GM18873 (cell line): ENCODE data around the gene PMVK.
"Not testable (repeated sequence)": the region's sequence is repeated elsewhere in the genome, so short reads cannot be mapped to it uniquely, and the experiment has no call there.

Experiments
- ATAC-seq: cut with Tn5 transposase; IDR thresholded peaks from one replicate; pipeline ENCODE4 v1.9.1; 2021; ENCODE audit warnings: mild to moderate bottlenecking, moderate library complexity, moderate number of reproducible peaks; ENCODE audit not compliant: unreplicated experiment, low FRiP score

PMVK gene

DNA sequence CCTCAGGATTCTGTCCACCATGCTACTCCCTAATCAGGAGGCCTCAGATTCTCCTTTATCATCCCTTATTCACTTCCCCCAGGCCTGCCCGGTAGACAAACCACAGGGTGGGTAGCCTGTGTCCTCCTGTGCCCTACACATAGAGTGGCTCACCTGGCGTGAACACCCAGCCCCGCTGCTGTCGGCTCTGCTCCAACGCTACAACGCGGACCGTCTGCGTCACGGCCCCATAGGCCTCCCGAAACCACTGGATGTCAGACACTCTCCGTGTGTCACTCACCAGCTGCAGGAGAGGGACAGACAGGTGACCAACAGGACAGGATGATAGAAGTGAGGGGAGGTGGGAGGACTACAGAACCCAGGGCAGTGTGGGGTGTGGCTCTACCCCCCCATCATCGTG is 10.3 kb downstream of the PMVK start:
- no peak for ATAC-seq

DNA sequence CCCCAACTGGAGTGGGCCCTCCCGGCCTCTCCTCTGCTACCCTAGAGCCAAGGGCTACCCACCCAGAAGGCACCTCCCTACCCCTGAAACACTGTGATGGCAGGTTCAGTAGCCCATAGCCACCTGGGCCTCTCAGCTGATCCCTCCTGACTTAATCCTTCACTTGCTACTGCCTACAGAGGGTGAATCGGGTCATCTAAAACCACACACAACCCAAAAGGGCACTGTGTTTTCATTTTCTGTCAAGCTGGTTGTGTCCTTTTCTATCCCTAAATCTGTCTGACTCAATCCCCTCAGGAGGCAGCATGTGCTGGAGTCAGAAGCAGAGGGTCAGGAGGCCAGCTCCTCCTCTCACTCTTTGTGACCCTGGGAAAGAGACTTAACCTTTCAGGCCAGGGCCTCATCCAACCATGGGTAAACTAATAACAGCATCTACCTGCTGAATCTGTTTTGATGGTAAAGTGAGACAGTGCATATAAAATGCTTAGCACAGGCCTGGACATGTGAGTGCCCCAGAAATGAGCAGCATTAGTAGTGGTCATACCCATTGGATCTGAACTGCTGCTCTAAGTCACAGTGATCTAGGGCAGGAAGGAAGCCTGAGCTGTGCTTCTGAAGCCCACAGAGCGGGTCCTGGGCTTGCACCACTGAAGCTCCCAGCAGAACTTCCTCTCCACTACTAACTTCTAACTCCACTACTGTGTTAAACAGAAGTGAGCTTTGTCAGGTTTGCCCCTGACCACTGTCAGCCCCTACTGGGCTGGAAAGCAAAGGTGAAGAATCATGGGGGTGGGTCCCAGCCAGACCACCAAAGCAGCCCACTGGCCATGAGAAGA is 11.0 kb downstream of the PMVK start:
- ATAC-seq = no peak

DNA sequence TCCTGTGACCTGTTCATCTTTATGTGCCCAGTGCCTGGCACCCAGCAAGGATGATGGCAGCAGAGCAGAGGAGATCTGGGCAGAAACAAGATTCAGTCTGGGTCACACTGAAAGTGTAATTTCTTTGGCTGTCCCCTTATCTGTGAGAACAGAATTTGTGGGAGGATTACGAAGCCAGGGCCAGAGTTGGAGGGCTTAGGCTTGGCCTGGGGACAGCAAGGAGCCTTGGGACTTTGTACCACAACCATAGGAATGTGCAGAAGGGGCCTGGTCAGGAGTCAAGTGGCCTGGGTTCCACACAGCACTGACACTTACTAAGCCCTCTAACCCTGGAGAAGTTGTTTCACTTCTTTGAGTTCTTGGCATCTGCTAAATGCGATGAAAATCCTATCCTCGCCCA is 12.8 kb downstream of the PMVK start:
- no peak for ATAC-seq

DNA sequence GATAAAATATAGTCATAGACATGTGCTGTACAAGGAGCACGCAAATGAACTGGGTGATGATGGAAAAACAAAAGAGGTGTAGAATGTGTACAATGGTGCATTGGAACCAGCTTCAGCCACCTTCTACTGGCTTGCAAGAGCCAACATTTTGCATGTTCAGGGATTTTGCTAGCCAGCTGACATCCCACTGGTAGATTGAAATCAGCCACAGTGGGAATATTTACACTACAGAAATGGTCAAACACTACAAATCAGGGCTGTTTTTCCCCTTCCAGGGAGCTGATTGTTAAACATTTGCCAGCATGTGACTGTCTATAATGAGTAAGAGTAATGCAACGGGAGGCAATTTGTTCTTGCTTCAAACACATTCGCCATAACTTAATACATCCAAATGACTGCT is 23.2 kb downstream of the PMVK start:
- no peak for ATAC-seq

DNA sequence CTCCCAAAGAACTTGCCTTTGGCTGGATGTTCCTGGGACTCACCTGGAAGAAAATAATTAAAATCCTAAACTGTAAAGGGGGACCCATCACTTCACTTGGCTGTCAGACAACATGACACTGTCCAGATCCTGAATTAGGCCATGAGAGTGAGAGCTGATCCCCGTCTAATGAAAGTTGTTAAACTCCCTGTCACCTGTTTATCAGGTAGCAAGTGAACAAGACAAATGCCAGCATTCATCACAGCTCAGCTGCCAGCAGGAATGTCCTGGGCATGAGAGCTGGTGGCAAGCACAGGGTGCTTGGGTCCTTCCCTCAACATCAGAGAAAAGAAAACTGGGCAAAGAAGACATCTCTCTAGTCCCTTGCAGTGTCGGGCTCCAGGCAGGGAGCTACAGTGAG is 23.8 kb downstream of the PMVK start:
- ATAC-seq = no peak

DNA sequence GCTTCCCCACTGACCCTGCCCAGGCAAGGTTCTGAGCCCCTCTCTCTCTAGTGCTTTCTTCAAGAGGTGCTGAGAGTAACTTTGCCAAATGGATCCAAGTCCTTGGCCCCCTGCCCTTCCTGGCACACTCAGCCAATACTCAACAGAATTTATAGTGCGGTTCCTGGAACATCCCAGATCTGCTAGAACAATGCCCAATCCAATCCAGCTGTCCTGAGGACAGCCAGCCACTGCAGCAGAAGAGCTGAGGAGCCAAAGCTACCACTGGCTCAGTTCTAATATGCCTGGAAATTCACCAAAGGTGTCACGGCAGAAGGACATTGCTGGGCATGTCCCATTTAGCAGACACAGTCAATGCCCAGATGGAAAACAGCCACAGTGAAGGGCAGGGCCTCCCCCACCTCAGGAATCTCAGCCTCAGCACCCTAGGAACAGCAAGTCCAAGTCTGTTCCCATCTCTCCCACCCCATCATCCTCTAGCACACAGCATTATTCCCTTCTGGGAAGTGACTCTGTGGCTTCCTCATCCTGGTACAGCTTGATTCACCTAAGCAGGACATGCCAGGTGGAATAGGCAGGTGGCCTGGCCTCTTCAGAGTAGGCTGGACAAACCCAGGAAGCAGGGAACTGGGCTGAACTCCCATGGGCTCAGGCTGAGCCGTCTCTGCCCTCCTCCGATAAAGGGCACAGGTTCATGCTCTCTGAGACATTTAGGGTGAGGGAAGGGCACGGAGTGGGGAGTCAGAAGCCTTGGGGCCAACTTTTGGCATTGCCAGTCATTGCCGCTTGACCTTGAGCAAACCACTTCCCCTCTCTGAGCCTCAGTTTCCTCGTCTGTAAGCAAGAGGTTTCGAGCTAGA is 24.6 kb downstream of the PMVK start:
- ATAC-seq = no peak

DNA sequence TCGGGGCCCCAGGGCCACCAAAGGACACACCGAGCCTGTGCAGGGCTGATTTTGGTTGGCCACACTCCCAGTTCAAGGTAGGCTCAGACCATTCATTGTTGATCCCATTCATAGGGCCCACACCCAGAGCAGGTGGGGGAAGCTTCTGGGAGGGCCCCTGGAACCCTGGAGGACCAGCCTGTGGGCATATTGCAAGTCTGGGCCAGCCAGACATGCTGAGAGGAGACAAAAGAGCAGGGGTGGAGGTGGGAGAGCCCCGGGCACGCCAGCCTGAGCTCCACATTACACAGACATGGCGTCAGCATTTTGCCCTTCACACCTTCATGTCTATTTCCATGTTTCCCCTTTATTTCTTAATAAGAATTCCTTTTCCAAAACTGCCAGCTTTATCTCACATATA is 25.7 kb downstream of the PMVK start:
- no peak for ATAC-seq

DNA sequence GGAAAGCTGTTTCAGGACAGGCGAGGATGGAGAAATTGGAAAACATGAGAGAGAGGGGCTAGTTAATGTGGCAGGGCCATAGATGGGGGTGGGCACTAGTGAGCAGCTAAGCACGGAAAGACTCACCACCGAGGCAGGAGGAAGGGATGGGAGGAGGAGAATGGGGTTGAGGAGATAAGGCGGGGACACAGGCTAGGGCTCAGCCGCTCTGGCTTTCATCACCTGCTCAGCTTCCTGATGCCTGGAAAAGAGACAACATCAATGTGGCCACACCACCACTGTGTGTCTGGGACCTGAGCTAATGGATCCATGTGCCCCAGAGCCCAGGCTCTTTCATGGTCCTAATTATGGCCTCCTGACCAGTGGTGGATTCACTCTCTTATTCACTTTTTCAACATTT is 27.6 kb downstream of the PMVK start:
- ATAC-seq = no peak

DNA sequence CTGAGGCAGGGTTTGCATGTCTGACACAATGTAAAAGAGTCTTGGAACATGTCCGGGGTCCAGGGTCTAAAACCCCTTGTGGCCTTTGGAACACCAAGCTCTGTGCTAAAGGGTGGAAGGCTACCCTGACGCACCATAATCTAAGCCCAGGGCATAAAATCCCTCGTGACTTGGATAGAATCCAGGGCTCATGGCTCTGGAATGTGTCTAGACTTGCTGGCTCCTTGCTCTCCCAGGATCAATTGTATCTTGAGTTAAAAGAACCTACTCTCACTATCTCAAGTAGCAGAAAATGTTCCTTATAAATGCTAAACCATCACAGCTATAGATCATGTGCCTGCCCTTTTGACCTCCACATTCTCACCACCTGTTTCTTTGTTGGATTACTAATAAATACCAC is 28.4 kb downstream of the PMVK start:
- ATAC-seq = not testable (repeated sequence)

DNA sequence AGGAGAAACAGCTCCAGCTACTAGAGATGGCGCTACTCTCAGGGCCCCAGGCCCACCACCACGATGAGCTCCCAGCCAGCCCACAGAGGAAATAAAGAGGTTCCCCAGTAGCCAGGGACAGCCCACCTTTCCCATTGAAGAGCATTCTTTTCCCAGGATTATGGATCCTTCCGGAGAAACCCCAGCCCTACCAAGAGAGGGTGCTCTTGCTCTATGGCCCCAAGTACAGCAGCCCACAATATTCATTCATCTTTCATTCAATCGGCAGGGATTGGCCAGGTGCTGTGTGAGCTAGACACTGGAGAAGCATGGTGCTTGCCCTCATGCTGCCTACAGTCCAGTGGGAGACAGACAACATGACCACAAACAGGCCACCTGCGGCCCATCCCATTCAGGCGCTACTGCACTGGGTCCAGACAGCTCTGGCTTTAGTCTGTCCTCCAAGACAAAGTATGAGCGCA is 29.9 kb downstream of the PMVK start:
- no peak for ATAC-seq

DNA sequence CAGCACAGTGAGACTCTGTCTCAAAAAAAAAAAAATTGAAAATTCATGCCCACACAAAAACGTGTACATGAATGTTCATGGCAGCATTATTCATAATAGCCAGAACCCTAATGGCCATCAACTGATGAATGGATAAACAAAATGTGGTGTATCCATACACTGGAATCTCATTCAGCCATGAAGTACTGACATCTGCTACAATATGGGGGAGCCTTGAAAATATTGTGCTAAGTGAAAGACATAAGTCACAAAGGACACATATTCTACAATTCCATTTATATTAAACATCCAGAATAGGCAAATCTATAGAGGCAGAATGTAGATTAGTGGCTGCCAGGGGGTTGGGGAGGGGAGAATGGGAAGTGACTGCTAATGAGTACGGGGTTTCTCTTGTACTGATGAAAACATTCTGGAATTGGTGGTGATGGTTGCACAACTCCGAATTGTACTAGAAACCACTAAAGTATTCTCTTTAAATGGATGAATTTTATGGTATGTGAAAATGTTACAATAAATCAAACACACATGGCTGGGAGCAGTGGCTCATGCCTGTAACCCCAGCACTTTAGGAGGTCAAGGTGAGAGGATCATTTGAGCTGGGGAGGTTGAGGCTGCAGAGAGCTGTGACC is 33.5 kb downstream of the PMVK start:
- ATAC-seq = no peak

DNA sequence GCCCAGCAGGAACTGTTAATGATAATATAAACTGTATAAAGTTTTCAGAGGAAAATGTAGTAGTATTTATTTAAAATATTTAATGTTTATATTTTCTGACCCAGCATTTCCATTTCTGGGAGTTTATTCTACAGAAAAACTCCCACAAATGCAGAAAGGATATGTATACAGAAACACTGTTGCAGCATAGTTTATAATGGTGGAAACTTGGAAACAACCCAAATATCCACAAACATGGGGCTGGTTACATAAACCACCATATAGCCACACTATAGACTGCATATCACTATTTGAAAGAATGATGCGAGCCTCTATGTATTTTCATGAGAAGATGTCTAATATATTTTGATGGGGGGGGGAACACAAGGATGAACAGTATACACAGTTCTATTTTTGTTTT is 34.9 kb downstream of the PMVK start:
- ATAC-seq = no peak

DNA sequence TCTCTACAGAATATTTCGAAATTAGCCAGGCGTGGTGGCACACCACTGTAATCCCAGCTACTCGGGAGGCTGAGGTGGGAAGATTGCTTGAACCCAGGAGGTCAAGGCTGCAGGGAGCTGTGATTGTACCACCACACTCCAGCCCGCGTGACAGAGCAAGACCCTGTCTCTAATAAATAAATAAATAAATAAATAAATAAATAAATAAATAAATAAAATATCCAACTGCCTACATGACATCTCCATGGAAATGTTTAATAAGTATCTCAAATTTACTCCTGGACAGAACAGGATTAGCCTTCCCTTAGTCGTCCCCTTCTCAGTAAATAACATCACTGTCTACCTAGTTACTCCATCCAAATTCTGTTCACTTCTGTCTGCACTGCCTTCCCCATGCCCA is 37.5 kb downstream of the PMVK start:
- ATAC-seq = no peak

DNA sequence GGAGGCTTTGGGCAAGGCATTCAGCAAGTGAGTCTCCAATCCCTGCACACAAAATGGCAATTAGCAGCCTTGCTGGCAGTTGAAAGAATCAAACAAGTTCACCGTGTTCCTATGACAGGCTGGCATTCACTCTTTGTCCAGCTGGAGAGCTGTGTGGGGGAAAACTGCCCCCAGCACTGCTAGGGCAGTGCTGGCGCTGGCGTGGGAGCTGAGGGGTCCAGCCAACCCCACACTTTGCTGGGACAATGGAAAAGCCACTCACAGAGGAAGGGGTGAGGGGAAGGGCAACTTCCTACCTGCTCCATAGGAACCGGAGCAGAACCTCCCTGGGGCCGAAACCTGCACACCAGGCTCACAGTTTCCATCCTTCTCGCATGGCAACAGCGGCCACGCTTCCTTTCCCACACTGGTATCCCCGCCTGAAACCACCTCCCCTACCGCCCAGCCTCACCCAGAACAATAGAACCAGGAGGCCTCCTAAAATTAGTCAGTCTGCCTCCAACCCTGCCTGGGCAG is 39.7 kb downstream of the PMVK start:
- ATAC-seq = no peak

DNA sequence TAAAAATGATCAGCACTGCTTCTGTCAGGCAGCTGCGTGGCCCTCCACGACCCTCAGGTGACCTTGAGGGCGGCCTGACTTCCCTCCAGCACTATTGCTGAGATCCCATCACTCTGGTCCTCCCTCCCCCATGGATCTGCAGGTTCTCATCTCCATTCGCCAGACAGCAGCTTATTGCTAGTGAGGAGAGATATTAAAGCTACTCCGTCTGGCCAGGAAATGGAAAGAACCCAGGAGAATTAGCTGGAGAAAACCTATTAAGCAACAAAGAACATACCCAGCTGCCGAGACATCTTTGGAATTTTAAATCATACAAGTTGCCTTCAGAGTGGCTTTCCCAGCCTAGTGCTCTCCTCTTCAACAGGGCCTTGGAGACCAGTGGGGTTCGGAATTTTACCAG is 40.7 kb downstream of the PMVK start:
- ATAC-seq = no peak

DNA sequence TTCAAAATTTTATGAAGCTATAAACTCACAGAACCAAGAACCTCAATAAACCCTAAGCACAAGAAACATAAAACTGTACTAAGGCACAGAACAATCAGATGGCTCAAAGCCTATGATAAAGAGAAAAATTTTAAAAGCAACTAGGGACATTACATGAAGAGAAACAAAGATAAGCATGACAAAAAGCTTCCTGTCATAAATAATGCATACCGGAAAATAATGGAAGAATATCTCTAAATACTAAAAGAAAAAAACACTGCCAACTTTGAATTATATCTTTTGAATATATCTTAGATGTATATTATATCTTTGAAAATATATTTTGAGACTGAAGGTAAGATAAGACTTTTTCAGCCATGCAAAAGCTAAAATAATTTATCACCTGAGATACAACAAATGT is 45.1 kb downstream of the PMVK start:
- ATAC-seq = no peak

DNA sequence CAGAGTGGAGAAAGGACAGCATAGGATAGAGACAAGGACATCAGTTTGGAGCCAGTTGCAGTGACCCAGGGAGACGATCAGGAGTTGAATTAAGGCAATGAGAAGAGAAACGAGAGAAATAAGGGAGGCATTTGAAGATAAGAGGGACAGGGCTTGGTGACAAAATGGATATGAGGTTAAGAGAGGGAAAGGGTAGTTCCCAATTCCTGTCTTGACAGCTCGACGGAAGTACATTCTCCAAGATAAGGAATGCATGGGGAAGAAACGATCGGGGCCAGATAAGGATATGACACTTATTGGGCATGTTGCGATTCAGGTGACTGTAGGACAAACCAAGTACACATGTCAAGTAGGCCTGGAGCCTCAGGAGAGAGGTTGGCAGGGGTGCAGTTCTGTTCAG is 47.8 kb downstream of the PMVK start:
- no peak for ATAC-seq

DNA sequence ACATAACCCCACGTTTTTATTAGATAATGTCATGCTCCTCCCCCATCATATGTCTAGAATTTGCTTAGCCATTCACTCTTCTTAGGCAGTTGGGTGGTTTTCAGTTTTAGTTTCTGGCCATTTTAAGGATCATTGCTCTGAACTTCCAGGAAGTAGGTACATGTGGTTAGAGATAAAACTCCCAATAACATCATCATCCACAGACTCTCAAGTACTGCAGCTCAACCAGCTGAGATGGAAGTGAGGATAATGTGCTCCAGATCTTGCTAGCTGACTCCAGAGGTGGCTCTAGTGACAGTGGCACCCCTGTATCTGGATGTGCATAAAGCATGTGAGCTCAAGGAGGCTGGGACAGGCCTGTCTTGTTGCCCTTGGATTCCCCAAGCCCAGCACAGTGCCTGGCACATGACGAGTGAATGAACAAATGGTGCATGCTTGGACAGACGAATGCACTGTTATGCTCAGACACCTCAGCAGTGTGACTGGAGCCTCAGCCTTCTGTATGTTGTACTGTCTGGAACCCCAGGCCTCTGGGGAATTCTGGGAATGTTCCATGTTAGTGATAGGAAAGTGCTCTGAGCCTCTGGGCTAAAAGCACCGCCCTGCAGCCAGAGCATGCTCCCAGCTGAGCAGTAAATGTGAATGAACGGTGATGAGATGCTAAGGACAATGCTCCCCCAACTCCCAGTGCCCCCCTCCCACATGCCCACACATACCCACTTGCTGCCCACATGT is 50.1 kb downstream of the PMVK start:
- ATAC-seq = no peak

DNA sequence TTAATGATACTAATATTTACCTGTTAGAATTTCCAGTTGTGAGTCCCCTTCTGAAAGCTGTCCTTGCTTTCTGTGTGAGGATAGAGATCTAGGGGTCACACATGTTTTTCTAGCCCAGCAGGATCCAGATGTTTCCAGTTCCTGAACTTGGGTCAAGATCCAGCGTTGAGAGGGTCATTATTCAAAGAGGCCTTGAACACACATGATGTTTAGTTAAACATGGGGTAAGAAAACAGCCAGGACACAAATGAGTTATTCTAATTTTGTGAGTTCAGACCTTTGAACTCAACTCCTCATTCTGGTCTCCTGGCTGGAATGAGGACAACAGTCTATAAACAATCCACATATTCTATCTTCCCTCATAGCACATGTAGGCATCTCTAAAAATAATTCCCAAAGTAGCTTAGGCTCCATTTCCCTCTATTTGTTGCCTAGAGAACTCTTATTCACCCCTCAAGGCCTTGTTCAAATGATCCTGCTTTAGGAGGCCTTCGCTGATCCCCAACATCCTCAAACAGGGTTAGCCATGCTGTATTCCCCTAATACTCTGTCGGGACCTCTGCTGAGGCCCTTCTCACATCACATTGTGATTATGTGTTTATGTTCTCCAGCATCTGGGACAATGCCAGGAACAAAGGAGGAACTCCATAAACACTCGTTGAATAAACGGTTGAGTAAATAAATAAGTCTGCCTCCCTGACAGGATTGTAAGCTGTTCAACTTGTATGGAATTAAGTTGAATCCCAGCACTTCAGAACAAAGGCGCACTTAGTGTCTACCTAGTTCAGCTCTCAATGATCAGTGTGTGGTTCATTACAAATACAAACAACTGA is 51.4 kb downstream of the PMVK start:
- ATAC-seq = no peak
